ENCODE results near the gene PCYT2.
"Not testable (repeated sequence)": the region's sequence is repeated elsewhere in the genome, so short reads cannot be mapped to it uniquely, and the experiment has no call there.

PCYT2 gene

GRCh38 chr17:81911277-81911961 lies at the start of gene PCYT2:
Gene PCYT2 (minus strand): TSS chr17:81911399. CDS start chr17:81911355, 44 bp downstream.
- DNase-seq: peak; percentile 67

GRCh38 chr17:81960130-81960958 lies 49.1 kb upstream of the PCYT2 start:
- DNase-seq: no peak

GRCh38 chr17:81959362-81960129 lies 48.3 kb upstream of the PCYT2 start:
- no peak for DNase-seq

GRCh38 chr17:81958633-81959342 lies 47.6 kb upstream of the PCYT2 start:
- DNase-seq: no peak

- DNase-seq: no peak
Measured at GRCh38 chr17:81957691-81958432, 46.7 kb upstream of the PCYT2 start.

- DNase-seq: no peak
Measured at GRCh38 chr17:81956607-81957589, 45.7 kb upstream of the PCYT2 start.

GRCh38 chr17:81955756-81956544 lies 44.8 kb upstream of the PCYT2 start:
- no peak for DNase-seq

- DNase-seq: no peak
Measured at GRCh38 chr17:81955058-81955681, 44.0 kb upstream of the PCYT2 start.

- no peak for DNase-seq
Measured at GRCh38 chr17:81954131-81955057, 43.2 kb upstream of the PCYT2 start.

GRCh38 chr17:81953443-81953842 lies 42.2 kb upstream of the PCYT2 start:
- not testable (repeated sequence) for DNase-seq

GRCh38 chr17:81952792-81953228 lies 41.6 kb upstream of the PCYT2 start:
- DNase-seq: no peak

GRCh38 chr17:81951785-81952684 lies 40.8 kb upstream of the PCYT2 start:
- no peak for DNase-seq

- no peak for DNase-seq
Measured at GRCh38 chr17:81950501-81950900, 39.3 kb upstream of the PCYT2 start.

- no peak for DNase-seq
Measured at GRCh38 chr17:81948635-81949378, 37.6 kb upstream of the PCYT2 start.

GRCh38 chr17:81947189-81947588 lies 36.0 kb upstream of the PCYT2 start, which contains the start of gene MYADML2:
Gene MYADML2 (minus strand): TSS chr17:81947233. CDS start chr17:81941741, 5,492 bp downstream.
- no peak for DNase-seq

GRCh38 chr17:81944858-81945257 lies 33.7 kb upstream of the PCYT2 start:
- no peak for DNase-seq
